ENCODE results near the gene ELL3.

DNA sequence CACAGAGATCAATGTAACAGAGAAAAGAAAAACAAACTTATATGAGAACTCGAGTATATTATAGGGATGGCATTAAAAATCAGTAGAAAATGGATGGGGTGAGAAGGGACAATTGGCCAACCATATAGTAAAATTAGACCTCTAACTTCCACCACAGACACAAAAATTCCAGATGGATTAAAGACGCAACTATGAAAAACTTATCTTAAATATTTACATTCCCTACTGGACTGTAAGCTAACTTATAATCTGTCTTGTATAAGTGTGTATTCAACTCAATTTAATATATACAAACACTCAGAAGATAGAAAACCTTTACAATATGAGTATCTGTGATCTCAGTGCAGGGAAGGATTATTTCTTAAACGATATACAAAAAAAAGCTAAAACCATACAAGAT, 44.7 kb upstream of the ELL3 start:
- TF ChIP-seq TAF1 (IDR thresholded peaks at IDR 0.05; ENCODE audit: low read depth) (no peak), FOXM1 (IDR thresholded peaks at IDR 0.05; ENCODE audit: borderline replicate concordance, low read depth) (no peak), NFIC (IDR thresholded peaks at IDR 0.05) (no peak)
- TF ChIP-seq, protein P1, sequence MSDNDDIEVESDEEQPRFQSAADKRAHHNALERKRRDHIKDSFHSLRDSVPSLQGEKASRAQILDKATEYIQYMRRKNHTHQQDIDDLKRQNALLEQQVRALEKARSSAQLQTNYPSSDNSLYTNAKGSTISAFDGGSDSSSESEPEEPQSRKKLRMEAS (IDR thresholded peaks at IDR 0.05), result no peak
- TF ChIP-seq, protein P2, sequence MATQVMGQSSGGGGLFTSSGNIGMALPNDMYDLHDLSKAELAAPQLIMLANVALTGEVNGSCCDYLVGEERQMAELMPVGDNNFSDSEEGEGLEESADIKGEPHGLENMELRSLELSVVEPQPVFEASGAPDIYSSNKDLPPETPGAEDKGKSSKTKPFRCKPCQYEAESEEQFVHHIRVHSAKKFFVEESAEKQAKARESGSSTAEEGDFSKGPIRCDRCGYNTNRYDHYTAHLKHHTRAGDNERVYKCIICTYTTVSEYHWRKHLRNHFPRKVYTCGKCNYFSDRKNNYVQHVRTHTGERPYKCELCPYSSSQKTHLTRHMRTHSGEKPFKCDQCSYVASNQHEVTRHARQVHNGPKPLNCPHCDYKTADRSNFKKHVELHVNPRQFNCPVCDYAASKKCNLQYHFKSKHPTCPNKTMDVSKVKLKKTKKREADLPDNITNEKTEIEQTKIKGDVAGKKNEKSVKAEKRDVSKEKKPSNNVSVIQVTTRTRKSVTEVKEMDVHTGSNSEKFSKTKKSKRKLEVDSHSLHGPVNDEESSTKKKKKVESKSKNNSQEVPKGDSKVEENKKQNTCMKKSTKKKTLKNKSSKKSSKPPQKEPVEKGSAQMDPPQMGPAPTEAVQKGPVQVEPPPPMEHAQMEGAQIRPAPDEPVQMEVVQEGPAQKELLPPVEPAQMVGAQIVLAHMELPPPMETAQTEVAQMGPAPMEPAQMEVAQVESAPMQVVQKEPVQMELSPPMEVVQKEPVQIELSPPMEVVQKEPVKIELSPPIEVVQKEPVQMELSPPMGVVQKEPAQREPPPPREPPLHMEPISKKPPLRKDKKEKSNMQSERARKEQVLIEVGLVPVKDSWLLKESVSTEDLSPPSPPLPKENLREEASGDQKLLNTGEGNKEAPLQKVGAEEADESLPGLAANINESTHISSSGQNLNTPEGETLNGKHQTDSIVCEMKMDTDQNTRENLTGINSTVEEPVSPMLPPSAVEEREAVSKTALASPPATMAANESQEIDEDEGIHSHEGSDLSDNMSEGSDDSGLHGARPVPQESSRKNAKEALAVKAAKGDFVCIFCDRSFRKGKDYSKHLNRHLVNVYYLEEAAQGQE (IDR thresholded peaks at IDR 0.05; ENCODE audit: low read depth), result no peak
